GM23248 (cell line): ENCODE measurements around the gene ACD. TPM values are rescaled to one million over a fixed set of nuclear protein-coding genes. Genes with fewer than 3 reads are reported as not detected.

ENCODE experiments used
- DNase-seq: peaks from one replicate; pipeline ENCODE4 v3.0.0-alpha.2; 2015
- H2AFZ ChIP-seq: fragments of 200-600 bp; sonication (generic); 2 replicates; pipeline ENCODE4 v1.6.1; 2016; ENCODE audit warnings: antibody characterized with exemption
- H3F3A ChIP-seq: fragments of 200-600 bp; sonication (generic); 2 replicates; pipeline ENCODE4 v1.6.1; 2016; ENCODE audit warnings: mild to moderate bottlenecking, antibody characterized with exemption, mixed run types; ENCODE audit not compliant: insufficient read depth
- H3K27ac ChIP-seq: fragments of 200-600 bp; sonication (generic); 2 replicates; pipeline ENCODE4 v1.5.1; 2016; ENCODE audit warnings: mild to moderate bottlenecking
- H3K27me3 ChIP-seq: fragments of 200-600 bp; sonication (generic); replicated peaks from 2 replicates; pipeline ENCODE4 v1.6.1; 2016; ENCODE audit warnings: mild to moderate bottlenecking; ENCODE audit not compliant: insufficient read depth
- H3K36me3 ChIP-seq: fragments of 200-600 bp; sonication (generic); 2 replicates; pipeline ENCODE4 v1.6.1; 2016; ENCODE audit warnings: low read depth, mild to moderate bottlenecking
- H3K4me1 ChIP-seq: fragments of 200-600 bp; sonication (generic); 2 replicates; pipeline ENCODE4 v1.6.1; 2016; ENCODE audit warnings: mild to moderate bottlenecking; ENCODE audit not compliant: insufficient read depth
- H3K4me2 ChIP-seq: fragments of 200-600 bp; sonication (generic); one replicate; pipeline ENCODE4 v1.6.1; 2016; ENCODE audit warnings: mild to moderate bottlenecking; ENCODE audit not compliant: unreplicated experiment
- H3K4me3 ChIP-seq: fragments of 200-600 bp; sonication (generic); 2 replicates; pipeline ENCODE4 v1.5.1; 2016; ENCODE audit warnings: mild to moderate bottlenecking
- H3K79me2 ChIP-seq: fragments of 200-600 bp; sonication (generic); 2 replicates; pipeline ENCODE4 v1.6.1; 2016; ENCODE audit warnings: mild to moderate bottlenecking; ENCODE audit not compliant: insufficient read depth
- H3K9ac ChIP-seq: fragments of 200-600 bp; sonication (generic); 2 replicates; pipeline ENCODE4 v1.6.1; 2016; ENCODE audit warnings: mild to moderate bottlenecking
- H3K9me2 ChIP-seq: fragments of 200-600 bp; sonication (generic); 2 replicates; pipeline ENCODE4 v1.6.1; 2016; ENCODE audit warnings: mixed run types, mild to moderate bottlenecking, moderate library complexity; ENCODE audit not compliant: insufficient read depth
- H3K9me3 ChIP-seq: fragments of 200-600 bp; sonication (generic); one replicate; pipeline ENCODE4 v1.6.1; 2017; ENCODE audit warnings: low read depth
- H4K20me1 ChIP-seq: fragments of 200-600 bp; sonication (generic); 2 replicates; pipeline ENCODE4 v1.6.0; 2016; ENCODE audit not compliant: insufficient read depth
- EZH2 ChIP-seq: fragments of 200-600 bp; sonication (generic); IDR thresholded peaks from 2 replicates; pipeline ENCODE4 v1.6.1; 2018; ENCODE audit warnings: antibody characterized with exemption, mild to moderate bottlenecking; ENCODE audit not compliant: insufficient read depth, poor library complexity, severe bottlenecking
- EZH2phosphoT487 ChIP-seq: fragments of 200-600 bp; sonication (generic); IDR thresholded peaks from 2 replicates; pipeline ENCODE4 v1.6.1; 2018; ENCODE audit warnings: antibody characterized with exemption, moderate library complexity, mild to moderate bottlenecking, low read depth; ENCODE audit not compliant: insufficient read depth
- WGBS, 2 experiments: methylation state at CpG; one replicate each; pipeline ENCODE4 v1.1.6; 2015 to 2017; ENCODE audit warnings: low lambda C conversion rate in 2 of 2, low coverage in 1 of 2; ENCODE audit errors: missing lambda C conversion rate in 2 of 2; 5-methylcytosine and 5-hydroxymethylcytosine counted together
- in situ Hi-C: fragments of 300-500 bp; cut with MboI; formaldehyde crosslinking; loops from 2 replicates; pipeline ENCODE4 v1.15.0; 2020
- polyA plus RNA-seq: library from polyadenylated mRNA; unstranded; fragments of >200 nt; fragmentation: Nextera tagmentation; extraction: Ambion mirVana; gene quantifications from 2 replicates; pipeline ENCODE4 v1.2.1, GENCODE V29; 2016
- total RNA-seq: library from RNA; depleted of rRNA; stranded (reverse); fragments of >200 nt; shearing (Covaris generic); gene quantifications from 2 replicates; pipeline ENCODE4 v1.2.3, GENCODE V29; 2014

The ACD gene
- total and polyA plus RNA-seq, 2 experiments from 2014 or later = 24.0 to 25.8 TPM

- in situ Hi-C loops = no loop called here
- Histone ChIP-seq H3K9me2 (no peaks in the 10 kb centered on the region), H3K79me2 (0 out of 2 replicates have a peak, but pooled peaks cover 6% of the 10 kb centered on the region), H3K4me2 (no peak overlapping the region), H2AFZ (no peak overlapping the region), H3K9me3 (no peaks in the 10 kb centered on the region), H3K36me3 (no peaks in the 10 kb centered on the region; the same call in 1 of the 2 replicates), H4K20me1 (no peaks in the 10 kb centered on the region), H3K27me3 (no peaks in the 10 kb centered on the region), H3K4me3 (no peak overlapping the region), H3F3A (no peaks in the 10 kb centered on the region), H3K4me1 (peaks cover 6% of the 10 kb centered on the region; the same call in 1 of the 2 replicates), H3K9ac (no peak overlapping the region), H3K27ac (no peak overlapping the region)
- TF ChIP-seq EZH2 (no peak), EZH2phosphoT487 (no peak)
- DNase-seq = no peak
- WGBS, 2 experiments = 86% methylated on average over 17 of the region's 17 CpGs
Observed at GRCh38 chr16:67685388-67686112, 25.5 kb upstream of the ACD start.

GRCh38 chr16:67683767-67684166, 23.7 kb upstream of the ACD start:
- TF ChIP-seq EZH2 (no peak), EZH2phosphoT487 (no peak)
- in situ Hi-C loops = no loop called here

GRCh38 chr16:67679935-67680897, 20.2 kb upstream of the ACD start:
- no peaks in the 10 kb centered on the region for H3K9me2 ChIP-seq
- no peak overlapping the region for H3K4me2 ChIP-seq
- H3K9me3 ChIP-seq = no peaks in the 10 kb centered on the region
- H4K20me1 ChIP-seq = no peaks in the 10 kb centered on the region
- in situ Hi-C loops = loop anchor here (10.0 kb wide), 1 partner anchor 125 kb away; the partner anchor contains the start of genes RANBP10 and TSNAXIP1
- no peaks in the 10 kb centered on the region; the same call in 1 of the 2 replicates for H3K36me3 ChIP-seq
- no peak overlapping the region for H2AFZ ChIP-seq
- TF ChIP-seq EZH2phosphoT487 = no peak
- no peak for TF ChIP-seq EZH2
- H3K9ac ChIP-seq = no peak overlapping the region
- no peak overlapping the region for H3K4me3 ChIP-seq
- H3K27me3 ChIP-seq = no peaks in the 10 kb centered on the region
- DNase-seq = no peak
- WGBS, 2 experiments = 96 to 98% methylated on average over 10 of the region's 10 CpGs
- no peaks in the 10 kb centered on the region for H3K79me2 ChIP-seq
- no peaks in the 10 kb centered on the region for H3F3A ChIP-seq
- no peak overlapping the region for H3K27ac ChIP-seq
- peaks cover 6% of the 10 kb centered on the region; the same call in 1 of the 2 replicates for H3K4me1 ChIP-seq

More at GRCh38 chr16:67683767-67684166, 23.7 kb upstream of the ACD start:
- Histone ChIP-seq H3K36me3 (no peaks in the 10 kb centered on the region; the same call in 1 of the 2 replicates), H3K4me3 (no peak overlapping the region), H4K20me1 (no peaks in the 10 kb centered on the region), H3K9ac (no peak overlapping the region), H3K4me2 (no peak overlapping the region), H3K27me3 (no peaks in the 10 kb centered on the region), H3K4me1 (peaks cover 6% of the 10 kb centered on the region; the same call in 1 of the 2 replicates), H3F3A (no peaks in the 10 kb centered on the region), H3K9me3 (no peaks in the 10 kb centered on the region), H3K9me2 (no peaks in the 10 kb centered on the region), H3K79me2 (no peaks in the 10 kb centered on the region), H3K27ac (no peak overlapping the region), H2AFZ (no peak overlapping the region)
- 72 to 86% methylated on average over 4 of the region's 4 CpGs for WGBS, 2 experiments
- DNase-seq = peak; percentile 25

DNA sequence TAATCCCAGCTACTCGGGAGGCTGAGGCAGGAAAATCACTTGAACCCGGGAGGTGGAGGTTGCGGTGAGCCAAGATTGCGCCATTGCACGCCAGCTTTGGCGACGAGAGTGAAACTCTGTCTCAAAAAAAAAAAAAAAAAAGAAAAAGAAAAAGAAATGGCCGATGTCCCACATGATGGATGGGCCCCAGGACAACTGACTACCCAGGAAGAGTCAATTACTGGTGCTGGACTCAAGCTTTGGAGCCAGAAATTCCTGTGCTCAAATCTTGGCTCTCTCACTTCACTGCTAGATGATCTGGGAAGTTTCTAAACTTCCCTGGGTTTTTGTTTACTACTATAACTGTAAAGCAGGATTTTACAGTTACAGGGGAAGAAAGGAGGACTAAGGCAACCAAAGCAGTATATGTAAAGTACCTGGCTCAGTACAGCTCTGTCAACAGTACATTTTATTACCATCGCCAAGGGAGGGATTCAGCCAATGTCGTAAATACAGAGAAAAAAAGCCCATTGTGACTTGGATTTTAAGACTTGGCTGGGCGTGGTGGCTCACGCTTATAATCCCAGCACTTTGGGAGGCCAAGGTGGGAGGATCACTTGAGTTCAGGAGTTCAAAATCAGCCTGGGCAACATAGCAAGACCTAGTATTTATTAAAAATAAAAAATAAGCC, 18.4 kb upstream of the ACD start:
- Histone ChIP-seq H4K20me1 (no peaks in the 10 kb centered on the region), H3K4me3 (no peak overlapping the region), H3K9me3 (no peaks in the 10 kb centered on the region), H3K27me3 (no peaks in the 10 kb centered on the region), H3K9ac (no peak overlapping the region), H3F3A (no peaks in the 10 kb centered on the region), H3K9me2 (no peaks in the 10 kb centered on the region), H2AFZ (no peak overlapping the region), H3K4me2 (no peak overlapping the region), H3K4me1 (no peaks in the 10 kb centered on the region), H3K36me3 (no peaks in the 10 kb centered on the region; the same call in 1 of the 2 replicates), H3K27ac (no peak overlapping the region), H3K79me2 (no peaks in the 10 kb centered on the region)
- in situ Hi-C loops = loop anchor here (10.0 kb wide), 1 partner anchor 126 kb away; the partner anchor contains the start of genes RANBP10 and TSNAXIP1
- no peak for TF ChIP-seq EZH2
- TF ChIP-seq EZH2phosphoT487 = no peak
- WGBS, 2 experiments = 97% methylated on average over 12 of the region's 12 CpGs
- DNase-seq = no peak
